Activated T-cell treated with anti-CD3 and anti-CD28 coated beads, Interleukin-2, amount 50 U/mL, for 48 hours (primary cell): ENCODE measurements around the gene LGMN.

ENCODE experiments used
- DNase-seq, 2 experiments: peaks; one replicate each; pipeline ENCODE4 v3.0.0-alpha.2; 2020

Gene LGMN

DNA sequence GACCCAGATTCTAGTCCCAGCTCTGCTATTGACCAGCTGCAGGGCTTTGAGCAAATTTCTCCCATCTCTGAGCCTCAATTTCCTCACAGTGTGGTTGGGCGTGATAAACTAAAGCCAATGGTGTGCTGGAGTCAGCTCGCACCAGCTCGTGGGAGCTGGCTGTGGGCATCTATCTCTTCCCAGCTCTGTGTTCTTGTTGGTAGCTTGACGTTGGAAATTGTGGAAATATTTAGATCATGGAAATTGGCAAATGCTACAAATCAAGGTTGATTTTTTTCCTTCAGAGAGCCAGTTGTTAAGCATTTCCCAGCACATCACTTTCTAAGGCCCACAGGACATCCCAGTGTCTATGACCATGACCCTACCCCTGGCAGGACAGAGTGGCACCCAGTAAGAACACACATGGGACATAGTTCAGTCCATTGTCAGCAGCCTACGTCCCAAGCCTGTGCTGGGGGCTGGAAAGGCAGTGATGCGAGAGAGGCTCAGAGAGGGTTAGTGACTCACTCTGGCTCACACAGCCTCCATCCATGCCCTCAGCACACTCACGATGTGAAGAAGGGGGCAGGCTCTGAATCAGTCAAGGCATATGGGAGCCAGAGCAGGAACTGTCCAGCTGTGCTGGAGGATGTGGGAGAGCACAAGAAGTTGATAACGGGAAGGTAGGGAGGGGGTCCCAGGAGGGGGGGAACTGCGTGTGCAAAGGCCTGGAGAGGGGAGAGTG lies 77.6 kb downstream of the LGMN start:
- DNase-seq: peak in 1 of 2 experiments; percentile 48

DNA sequence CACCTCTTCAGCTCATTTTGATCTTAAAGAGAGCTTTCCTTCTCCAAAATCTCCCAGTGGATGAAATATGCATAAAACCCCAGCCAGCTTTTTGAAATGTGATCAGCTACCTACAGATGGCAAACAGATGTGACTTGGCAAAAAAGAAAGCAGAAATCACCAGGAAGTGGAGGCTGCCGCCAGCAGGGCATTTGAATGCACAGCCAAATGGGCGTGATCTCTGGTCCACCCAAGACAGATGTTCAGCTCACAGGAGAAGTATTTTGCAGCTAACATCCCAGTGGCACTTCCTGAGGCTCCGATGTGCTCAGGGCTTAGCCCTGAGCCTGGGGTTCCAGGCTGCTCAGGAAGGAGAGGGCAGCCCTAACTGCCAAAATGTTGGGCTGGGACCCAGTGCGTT lies 78.3 kb downstream of the LGMN start:
- no peak for DNase-seq

DNA sequence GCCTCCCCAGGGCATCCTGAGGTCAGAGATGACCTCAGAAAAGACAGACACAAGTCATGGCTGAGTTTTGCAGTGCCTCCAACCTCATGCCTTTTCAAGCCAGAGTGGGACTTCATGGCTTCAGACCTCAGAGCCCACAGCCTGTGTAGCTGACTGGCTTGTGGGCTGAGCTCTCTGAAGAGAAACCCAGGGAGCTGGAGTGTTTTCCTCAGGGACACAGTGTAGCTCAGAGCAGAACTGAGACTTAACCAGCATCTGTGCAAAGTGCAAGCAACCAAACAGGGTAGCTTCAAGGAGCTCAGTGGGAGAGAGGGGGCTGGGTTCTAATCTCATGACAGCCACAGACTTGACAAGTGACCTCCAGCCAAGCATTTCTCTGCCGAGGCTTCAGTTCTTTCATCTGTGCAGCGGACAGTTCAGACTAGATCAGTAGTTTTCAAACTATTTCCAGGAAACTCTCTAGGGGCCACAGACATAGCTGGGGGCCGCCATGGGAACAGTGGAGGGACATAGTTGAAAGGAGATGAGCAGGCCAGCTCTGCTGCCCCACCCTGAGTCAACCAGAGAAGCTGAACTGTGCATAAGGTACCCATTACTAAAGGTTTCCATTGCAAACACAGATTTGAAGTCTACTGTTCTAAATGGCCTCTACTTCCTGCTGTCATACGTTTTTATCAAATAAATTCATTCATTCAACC lies 80.0 kb downstream of the LGMN start:
- peak in 1 of 2 experiments; percentile 59 for DNase-seq

- DNase-seq: no peak
Observed at GRCh38 chr14:92666251-92666650, 82.2 kb downstream of the LGMN start.

GRCh38 chr14:92665661-92666110 lies 82.7 kb downstream of the LGMN start:
- no peak for DNase-seq

DNA sequence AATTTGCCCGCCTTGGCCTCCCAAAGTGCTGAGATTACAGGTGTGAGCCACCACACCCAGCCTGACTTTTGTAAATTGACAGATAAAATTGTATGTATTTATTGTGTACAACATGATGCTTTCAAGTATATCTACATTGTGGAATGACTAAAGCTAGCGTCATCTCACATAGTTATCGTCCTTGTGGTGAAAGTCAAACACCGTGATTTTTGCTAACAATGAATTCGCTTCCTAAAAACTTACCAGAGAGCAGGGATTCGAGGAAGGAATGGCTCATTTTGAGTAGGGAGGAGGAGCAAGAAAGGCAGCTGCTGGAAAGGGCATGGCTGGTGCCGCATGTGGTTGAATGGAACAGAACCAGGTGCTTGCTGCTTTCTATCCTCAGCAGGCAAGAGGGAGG lies 85.4 kb downstream of the LGMN start:
- no peak for DNase-seq

- no peak for DNase-seq
Observed at GRCh38 chr14:92660571-92660970, 87.9 kb downstream of the LGMN start.

DNA sequence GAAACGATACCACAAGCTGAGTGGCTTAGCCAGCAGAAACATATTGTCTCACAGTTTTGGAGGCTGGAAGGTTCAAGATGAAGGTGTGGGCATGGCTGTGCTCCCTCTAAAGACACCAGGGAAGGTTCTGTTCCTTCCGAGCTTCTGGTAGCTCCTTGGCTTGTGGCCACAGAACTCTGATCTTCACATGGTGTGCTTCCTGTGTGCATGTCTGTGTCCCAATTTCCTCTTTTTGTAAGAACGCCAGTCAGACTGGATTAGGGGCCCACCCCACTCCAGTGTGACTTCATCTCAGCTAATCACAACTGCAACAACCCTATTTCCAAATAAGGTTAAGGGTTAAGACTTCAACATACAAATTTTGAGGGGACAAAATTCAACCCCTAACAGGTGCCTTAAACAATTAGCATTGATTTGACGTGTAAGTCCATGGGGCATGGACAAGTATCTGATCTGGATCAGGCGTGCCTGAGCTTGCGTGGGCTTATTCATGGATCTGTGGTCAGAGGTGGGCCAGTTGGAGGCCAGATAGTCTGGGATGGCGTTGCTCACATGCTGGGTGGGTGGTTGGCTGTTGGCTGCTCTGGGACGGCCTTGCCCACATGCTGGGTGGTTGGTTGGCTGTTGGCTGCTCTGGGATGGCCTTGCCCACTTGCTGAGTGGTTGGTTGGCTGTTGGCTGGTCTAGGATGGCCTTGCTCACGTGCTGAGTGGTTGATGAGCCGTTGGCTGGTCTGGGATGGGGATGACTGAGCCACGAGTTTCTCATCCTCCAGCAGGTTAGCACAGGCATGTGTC lies 88.5 kb downstream of the LGMN start:
- no peak for DNase-seq

DNA sequence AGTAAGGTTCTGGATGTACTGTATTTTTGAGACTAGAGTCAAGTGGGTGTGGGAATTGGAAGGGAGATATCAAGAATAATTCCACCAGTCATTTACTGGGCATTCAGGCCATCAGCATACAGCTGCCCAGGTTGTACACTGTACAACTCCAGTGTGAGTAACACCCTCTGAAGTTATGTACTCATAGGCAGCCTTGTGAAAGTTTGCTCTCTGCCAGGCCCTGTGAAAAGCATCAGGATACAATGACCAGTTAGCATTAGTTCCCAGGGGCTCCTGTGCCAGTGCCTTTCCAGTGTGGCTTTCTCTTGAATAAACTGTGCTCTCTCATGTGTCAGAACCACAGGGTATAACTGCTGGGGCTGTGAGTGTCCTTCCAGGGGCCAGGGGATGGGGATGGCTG lies 89.7 kb downstream of the LGMN start:
- DNase-seq: no peak

- DNase-seq: no peak
Observed at GRCh38 chr14:92658160-92658559, 90.3 kb downstream of the LGMN start.

GRCh38 chr14:92657457-92658142 lies 90.8 kb downstream of the LGMN start:
- no peak for DNase-seq

- no peak for DNase-seq
Observed at GRCh38 chr14:92656306-92657081, 91.9 kb downstream of the LGMN start.

- DNase-seq: no peak
Observed at GRCh38 chr14:92655419-92656201, 92.8 kb downstream of the LGMN start.

DNA sequence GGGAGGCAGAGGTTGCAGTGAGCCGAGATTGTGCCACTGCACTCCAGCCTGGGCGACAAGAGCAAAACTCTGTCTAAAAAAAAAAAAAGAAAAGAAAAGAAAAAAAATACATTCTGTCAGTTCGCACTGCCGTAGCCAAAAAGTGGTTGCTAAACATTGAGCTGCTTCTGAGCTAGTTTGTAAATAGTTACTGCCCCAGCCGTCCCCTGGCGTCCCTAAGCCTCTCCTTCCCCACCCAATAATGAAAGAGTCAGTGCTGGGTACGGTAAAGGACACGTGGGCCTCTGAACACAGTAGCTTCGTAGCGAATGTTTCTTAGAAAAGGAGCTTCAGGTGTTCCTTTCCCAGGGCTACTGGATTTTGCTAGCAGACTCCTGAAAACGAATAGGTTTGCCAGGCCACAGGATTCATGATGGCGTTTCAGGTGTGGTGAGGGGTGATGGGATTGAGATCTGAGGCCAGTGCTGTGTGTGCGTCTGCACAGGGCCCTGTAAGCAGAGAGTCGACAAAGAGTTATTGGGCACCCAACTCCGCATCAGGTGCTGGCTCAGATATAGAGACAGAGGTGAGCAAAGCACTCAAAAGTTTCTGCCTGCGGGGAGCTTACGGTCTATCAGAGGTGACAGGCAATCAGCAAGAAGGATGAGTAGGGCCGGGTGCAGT lies 94.1 kb downstream of the LGMN start:
- DNase-seq: peak in 1 of 2 experiments; percentile 41
